HL-60 (cell line): ENCODE measurements around the gene SHISAL2A.

Experiments
- DNase-seq, 2 experiments: peaks; one replicate each; pipeline ENCODE4 v3.0.0-alpha.2; 2010 to 2020; ENCODE audit warnings: low read depth in 1 of 2, low spot score in 1 of 2
- H3K27ac ChIP-seq: fragments of 250-450 bp; sonication (Bioruptor Pico); replicated peaks from 2 replicates; pipeline ENCODE4 v1.5.1; 2020; ENCODE audit warnings: mild to moderate bottlenecking, moderate library complexity
- H3K27me3 ChIP-seq: fragments of 250-450 bp; sonication (Bioruptor Pico); 2 replicates; pipeline ENCODE4 v1.5.1; 2021; ENCODE audit warnings: mild to moderate bottlenecking, moderate library complexity; ENCODE audit not compliant: insufficient read depth, poor library complexity, severe bottlenecking
- H3K4me3 ChIP-seq: replicated peaks from 2 replicates; pipeline ENCODE4 v1.5.1; 2011; ENCODE audit warnings: mild to moderate bottlenecking, control low read depth, low read length; ENCODE audit not compliant: insufficient read depth
- CTCF ChIP-seq: IDR thresholded peaks from one replicate; pipeline ENCODE4 v1.5.1; 2011; ENCODE audit warnings: low read length, control low read depth, inconsistent platforms; ENCODE audit not compliant: insufficient read depth
- GABPA ChIP-seq: IDR thresholded peaks from 2 replicates; pipeline ENCODE4 v1.6.1; 2012; ENCODE audit warnings: low read depth
- POLR2AphosphoS5 ChIP-seq: IDR thresholded peaks from 2 replicates; pipeline ENCODE4 v1.6.1; 2012; ENCODE audit warnings: low read depth
- REST ChIP-seq: IDR thresholded peaks from 2 replicates; pipeline ENCODE4 v1.6.1; 2012; ENCODE audit warnings: low read depth; ENCODE audit not compliant: insufficient replicate concordance
- SPI1 ChIP-seq: IDR thresholded peaks from 2 replicates; pipeline ENCODE4 v1.6.1; 2012; ENCODE audit warnings: low read depth, mild to moderate bottlenecking, borderline replicate concordance

The SHISAL2A gene

GRCh38 chr1:52658795-52659194 lies 25.8 kb downstream of the SHISAL2A start:
- no peaks in the 10 kb centered on the region for H3K27me3 ChIP-seq
- H3K4me3 ChIP-seq, result no peak overlapping the region
- DNase-seq, result peak in 1 of 2 experiments; percentile 41
- TF ChIP-seq GABPA, result no peak
- no peak for TF ChIP-seq SPI1
- no peak for TF ChIP-seq CTCF
- TF ChIP-seq REST, result no peak
- TF ChIP-seq POLR2AphosphoS5, result no peak
- H3K27ac ChIP-seq, result no peak overlapping the region

- peak in 1 of 2 experiments; percentile 52 for DNase-seq
- no peak overlapping the region for H3K27ac ChIP-seq
- no peak overlapping the region for H3K4me3 ChIP-seq
- TF ChIP-seq REST (no peak), GABPA (no peak), POLR2AphosphoS5 (no peak), CTCF (no peak), SPI1 (no peak)
- no peaks in the 10 kb centered on the region for H3K27me3 ChIP-seq
Observed at GRCh38 chr1:52659356-52659755, 26.4 kb downstream of the SHISAL2A start.

GRCh38 chr1:52659851-52660596 lies 27.1 kb downstream of the SHISAL2A start:
- Histone ChIP-seq H3K27me3 (no peaks in the 10 kb centered on the region), H3K27ac (no peak overlapping the region), H3K4me3 (no peak overlapping the region)
- DNase-seq, result no peak
- TF ChIP-seq CTCF (no peak), POLR2AphosphoS5 (no peak), REST (no peak), SPI1 (no peak), GABPA (no peak)
